OCI-LY3 (cell line): ENCODE measurements around the gene NACA2.

Experiments
- H2AFZ ChIP-seq: fragments of 200-600, 300-600 bp; shearing (Covaris generic); 2 replicates; pipeline ENCODE4 v1.6.0; 2014; ENCODE audit warnings: antibody characterized with exemption, low read depth, low read length
- H3K27ac ChIP-seq: fragments of 200-600, 300-600 bp; sonication (generic); 2 replicates; pipeline ENCODE4 v1.5.1; 2014; ENCODE audit warnings: mild to moderate bottlenecking, low read length, moderate library complexity, mixed read lengths
- H3K27me3 ChIP-seq: fragments of 200-600, 300-600 bp; sonication (generic); 2 replicates; pipeline ENCODE4 v1.6.1; 2014; ENCODE audit warnings: low read depth, low read length, mixed read lengths
- H3K36me3 ChIP-seq: fragments of 200-600, 300-600 bp; sonication (generic); replicated peaks from 2 replicates; pipeline ENCODE3; 2014; ENCODE audit warnings: low read depth, low read length, mixed read lengths
- H3K4me1 ChIP-seq: fragments of 300-600, 200-600 bp; sonication (generic); 2 replicates; pipeline ENCODE4 v1.6.1; 2014; ENCODE audit warnings: low read length, mixed read lengths
- H3K4me2 ChIP-seq: fragments of 200-600, 300-600 bp; sonication (generic); 2 replicates; pipeline ENCODE4 v1.6.1; 2014; ENCODE audit warnings: low read length, mixed read lengths
- H3K4me3 ChIP-seq: fragments of 300-600, 200-600 bp; sonication (generic); 2 replicates; pipeline ENCODE4 v1.5.1; 2014; ENCODE audit warnings: antibody characterized with exemption, mild to moderate bottlenecking, low read length, moderate library complexity
- H3K79me2 ChIP-seq: fragments of 300-600, 200-600 bp; shearing (Covaris generic); 2 replicates; pipeline ENCODE4 v1.6.1; 2014; ENCODE audit warnings: mild to moderate bottlenecking, low read length, mixed read lengths
- H3K9ac ChIP-seq: fragments of 300-600, 200-600 bp; shearing (Covaris generic); 2 replicates; pipeline ENCODE4 v1.6.0; 2014; ENCODE audit warnings: mild to moderate bottlenecking, low read length, moderate library complexity
- H3K9me3 ChIP-seq: fragments of 200-600, 300-600 bp; shearing (Covaris generic); 2 replicates; pipeline ENCODE4 v1.6.1; 2014; ENCODE audit warnings: low read length, mixed read lengths; ENCODE audit not compliant: insufficient read depth
- H4K20me1 ChIP-seq: fragments of 200-600, 300-600 bp; sonication (generic); 2 replicates; pipeline ENCODE4 v1.6.1; 2016; ENCODE audit warnings: low read length, mixed read lengths; ENCODE audit not compliant: insufficient read depth
- CTCF ChIP-seq: fragments of 200-600, 300-600 bp; sonication (generic); IDR thresholded peaks from 2 replicates; pipeline ENCODE4 v1.5.1; 2014; ENCODE audit warnings: antibody characterized with exemption, low read length, low read depth
- EZH2phosphoT487 ChIP-seq: fragments of 200-600 bp; shearing (Covaris generic); IDR thresholded peaks from 2 replicates; pipeline ENCODE4 v1.6.1; 2018; ENCODE audit warnings: antibody characterized with exemption, mixed run types, low read depth

NACA2 gene

GRCh38 chr17:61621317-61621716, 30.3 kb upstream of the NACA2 start:
- no peaks in the 10 kb centered on the region for H3K36me3 ChIP-seq
- H3K9me3 ChIP-seq, result peaks cover 5% of the 10 kb centered on the region; the same call in 1 of the 2 replicates
- H3K27ac ChIP-seq, result no peak overlapping the region
- H3K4me2 ChIP-seq, result no peak overlapping the region
- no peak overlapping the region for H3K4me3 ChIP-seq
- TF ChIP-seq EZH2phosphoT487 (no peak), CTCF (no peak)
- H2AFZ ChIP-seq, result no peak overlapping the region
- no peaks in the 10 kb centered on the region for H3K4me1 ChIP-seq
- no peaks in the 10 kb centered on the region for H4K20me1 ChIP-seq
- no peaks in the 10 kb centered on the region for H3K79me2 ChIP-seq
- H3K27me3 ChIP-seq, result peaks cover 18% of the 10 kb centered on the region
- no peak overlapping the region for H3K9ac ChIP-seq

- Histone ChIP-seq H3K36me3 (no peaks in the 10 kb centered on the region), H3K4me1 (peaks cover 5% of the 10 kb centered on the region), H3K4me3 (no peak overlapping the region), H3K4me2 (no peak overlapping the region), H3K79me2 (no peaks in the 10 kb centered on the region), H3K9me3 (peaks cover 5% of the 10 kb centered on the region; the same call in 1 of the 2 replicates), H2AFZ (no peak overlapping the region), H3K27ac (no peak overlapping the region), H3K9ac (no peak overlapping the region), H4K20me1 (no peaks in the 10 kb centered on the region), H3K27me3 (peaks cover 18% of the 10 kb centered on the region)
- TF ChIP-seq EZH2phosphoT487 (no peak), CTCF (no peak)
These were observed 28.9 kb upstream of the NACA2 start for GRCh38 chr17:61619953-61620352.

- H3K9ac ChIP-seq, result no peak overlapping the region
- peaks cover 5% of the 10 kb centered on the region; the same call in 1 of the 2 replicates for H3K9me3 ChIP-seq
- no peak overlapping the region for H3K27ac ChIP-seq
- H3K4me3 ChIP-seq, result no peak overlapping the region
- no peaks in the 10 kb centered on the region for H3K36me3 ChIP-seq
- no peak overlapping the region for H2AFZ ChIP-seq
- H3K27me3 ChIP-seq, result peaks cover 18% of the 10 kb centered on the region
- no peaks in the 10 kb centered on the region for H4K20me1 ChIP-seq
- H3K4me1 ChIP-seq, result peaks cover 5% of the 10 kb centered on the region
- no peaks in the 10 kb centered on the region for H3K79me2 ChIP-seq
- H3K4me2 ChIP-seq, result no peak overlapping the region
- no peak for TF ChIP-seq CTCF
- no peak for TF ChIP-seq EZH2phosphoT487
These were observed 28.5 kb upstream of the NACA2 start for GRCh38 chr17:61619493-61619892.

- peaks cover 5% of the 10 kb centered on the region for H3K4me1 ChIP-seq
- no peaks in the 10 kb centered on the region for H4K20me1 ChIP-seq
- peaks cover 18% of the 10 kb centered on the region for H3K27me3 ChIP-seq
- H3K79me2 ChIP-seq, result no peaks in the 10 kb centered on the region
- H3K9me3 ChIP-seq, result peaks cover 5% of the 10 kb centered on the region; the same call in 1 of the 2 replicates
- no peaks in the 10 kb centered on the region for H3K36me3 ChIP-seq
- no peak overlapping the region for H2AFZ ChIP-seq
- TF ChIP-seq EZH2phosphoT487 (no peak), CTCF (no peak)
- H3K27ac ChIP-seq, result no peak overlapping the region
- no peak overlapping the region for H3K9ac ChIP-seq
- H3K4me2 ChIP-seq, result no peak overlapping the region
- H3K4me3 ChIP-seq, result no peak overlapping the region
These were observed 27.9 kb upstream of the NACA2 start for GRCh38 chr17:61618950-61619349.
